HEK293T (cell line): ENCODE results near the gene PUS7.

Experiments used
- ARNT ChIP-seq: fragments of 450-650 bp; IDR thresholded peaks from 2 replicates; pipeline ENCODE4 v1.6.1; 2017; ENCODE audit warnings: mild to moderate bottlenecking
- BHLHE40 ChIP-seq: fragments of 450-650 bp; IDR thresholded peaks from 2 replicates; pipeline ENCODE4 v1.6.1; 2016; ENCODE audit warnings: mild to moderate bottlenecking, moderate library complexity, borderline replicate concordance
- ELF4 ChIP-seq: fragments of 450-650 bp; IDR thresholded peaks from 2 replicates; pipeline ENCODE4 v1.6.1; 2017; ENCODE audit warnings: antibody characterized with exemption
- FOXA1 ChIP-seq: fragments of 450-650 bp; IDR thresholded peaks from 2 replicates; pipeline ENCODE4 v1.6.1; 2016; ENCODE audit warnings: mild to moderate bottlenecking
- FOXK2 ChIP-seq: fragments of 450-650 bp; IDR thresholded peaks from 2 replicates; pipeline ENCODE4 v1.6.1; 2016; ENCODE audit warnings: mild to moderate bottlenecking
- FOXM1 ChIP-seq: fragments of 450-650 bp; IDR thresholded peaks from 2 replicates; pipeline ENCODE4 v1.6.1; 2017; ENCODE audit warnings: mild to moderate bottlenecking, borderline replicate concordance
- NFRKB ChIP-seq: fragments of 450-650 bp; IDR thresholded peaks from 2 replicates; pipeline ENCODE4 v1.6.1; 2016; ENCODE audit warnings: mild to moderate bottlenecking, moderate library complexity
- SP1 ChIP-seq: fragments of 450-650 bp; IDR thresholded peaks from 2 replicates; pipeline ENCODE4 v1.6.1; 2017
- SUZ12 ChIP-seq: fragments of 450-650 bp; IDR thresholded peaks from 2 replicates; pipeline ENCODE4 v1.6.1; 2016; ENCODE audit warnings: mild to moderate bottlenecking
- TARDBP ChIP-seq: fragments of 450-650 bp; IDR thresholded peaks from 2 replicates; pipeline ENCODE4 v1.6.1; 2016
- ZNF384 ChIP-seq: fragments of 450-650 bp; IDR thresholded peaks from 2 replicates; pipeline ENCODE4 v1.6.1; 2016
- TF ChIP-seq, protein P1 (sequence below): fragments of 450-650 bp; IDR thresholded peaks from 2 replicates; pipeline ENCODE4 v1.6.1; 2016

DNA sequence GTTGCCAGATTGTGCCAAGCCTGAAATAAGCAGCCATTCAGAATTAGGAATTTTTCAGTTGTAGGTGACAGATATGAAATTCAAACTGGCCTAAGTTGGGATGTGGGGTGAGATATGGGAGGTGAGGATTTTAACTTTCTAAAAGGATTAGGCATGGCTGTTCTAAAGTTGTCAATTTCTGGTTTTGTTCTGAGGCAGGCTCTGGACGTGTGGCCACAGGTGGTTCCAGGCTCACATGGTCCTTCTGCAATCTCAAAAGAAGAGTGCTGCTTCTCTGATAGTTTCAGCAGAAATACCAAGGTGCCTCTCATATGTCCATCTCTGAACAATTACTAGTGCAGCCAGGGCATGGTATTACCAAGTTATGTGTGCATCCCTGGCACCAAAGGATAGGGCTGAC, 37.9 kb upstream of the PUS7 start:
- TF ChIP-seq TARDBP: no peak
- TF ChIP-seq FOXM1: no peak
- no peak for TF ChIP-seq FOXK2
- TF ChIP-seq SP1: no peak
- no peak for TF ChIP-seq NFRKB
- TF ChIP-seq ELF4: no peak
- no peak for TF ChIP-seq ZNF384
- no peak for TF ChIP-seq FOXA1
- no peak for TF ChIP-seq BHLHE40
- TF ChIP-seq SUZ12: no peak
- TF ChIP-seq, protein P1, sequence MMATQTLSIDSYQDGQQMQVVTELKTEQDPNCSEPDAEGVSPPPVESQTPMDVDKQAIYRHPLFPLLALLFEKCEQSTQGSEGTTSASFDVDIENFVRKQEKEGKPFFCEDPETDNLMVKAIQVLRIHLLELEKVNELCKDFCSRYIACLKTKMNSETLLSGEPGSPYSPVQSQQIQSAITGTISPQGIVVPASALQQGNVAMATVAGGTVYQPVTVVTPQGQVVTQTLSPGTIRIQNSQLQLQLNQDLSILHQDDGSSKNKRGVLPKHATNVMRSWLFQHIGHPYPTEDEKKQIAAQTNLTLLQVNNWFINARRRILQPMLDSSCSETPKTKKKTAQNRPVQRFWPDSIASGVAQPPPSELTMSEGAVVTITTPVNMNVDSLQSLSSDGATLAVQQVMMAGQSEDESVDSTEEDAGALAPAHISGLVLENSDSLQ: no peak
- TF ChIP-seq ARNT: no peak
